Esophagus squamous epithelium (tissue), 5 donors: ENCODE data around the gene GPR142. TPM values are rescaled to one million over a fixed set of nuclear protein-coding genes. Genes with fewer than 3 reads are reported as not detected.

Source experiments
- DNase-seq: peaks from one replicate; lab custom pipeline; 2025; lab: John Stamatoyannopoulos, UW
- H3K27ac ChIP-seq, 4 donors: fragments of 200-600 bp; sonication (generic); one replicate each; pipeline ENCODE4 v1.5.1; 2016 to 2019; ENCODE audit warnings: mild to moderate bottlenecking in 1 of 4
- H3K27me3 ChIP-seq, 4 donors: fragments of 200-600 bp; sonication (generic); 1 replicate in 3 of 4; 2 replicates in 1 of 4; pipeline versions ENCODE4 v1.5.1 to v1.6.0; 2017 to 2021; ENCODE audit warnings: antibody characterized with exemption in 1 of 4
- H3K36me3 ChIP-seq, 3 donors: fragments of 200-600 bp; sonication (generic); one replicate each; pipeline ENCODE4 v1.5.1; 2016 to 2019
- H3K4me1 ChIP-seq, 3 donors: fragments of 200-600 bp; sonication (generic); one replicate each; pipeline ENCODE4 v1.5.1; 2017 to 2019
- H3K4me3 ChIP-seq, 4 donors: fragments of 200-600 bp; sonication (generic); 1 replicate in 3 of 4; 2 replicates in 1 of 4; pipeline ENCODE4 v1.5.1; 2016 to 2019; ENCODE audit warnings: mild to moderate bottlenecking in 2 of 4, moderate library complexity in 1 of 4
- H3K9me3 ChIP-seq, 3 donors: fragments of 200-600 bp; sonication (generic); one replicate each; pipeline ENCODE4 v1.5.1; 2016 to 2019
- CTCF ChIP-seq, 6 experiments: fragments of 450-650 bp in 4 of 6; fragments of 200-600 bp in 2 of 6; sonication (generic) in 2 of 6; IDR thresholded peaks; one replicate each; pipeline ENCODE4 v1.5.1; 2016 to 2019; ENCODE audit warnings: antibody characterized with exemption in 6 of 6, mild to moderate bottlenecking in 4 of 6, moderate library complexity in 4 of 6
- POLR2A ChIP-seq, 4 donors: fragments of 450-650 bp; IDR thresholded peaks; one replicate each; pipeline ENCODE4 v1.6.1; 2017; ENCODE audit warnings: antibody characterized with exemption in 4 of 4, mild to moderate bottlenecking in 4 of 4, moderate library complexity in 3 of 4
- WGBS, 2 donors: methylation state at CpG; one replicate each; pipeline ENCODE4 v1.1.5; 2018; 5-methylcytosine and 5-hydroxymethylcytosine counted together
- intact Hi-C: fragments of 100-400 bp; cut with DNase I; formaldehyde crosslinking; loops from one replicate; pipeline ENCODE4 v1.15.0; 2022
- total RNA-seq, 4 donors: library from RNA; depleted of rRNA; stranded (reverse); fragments of >200 nt; gene quantifications; one replicate each; pipeline ENCODE4 v1.1.0, GENCODE V29; 2016
- donor health status: DM: yes; HTN: yes; CAD: no.

Gene GPR142
- total RNA-seq, 4 donors from 2014 or later = 0.38 TPM; not detected in 3

- H3K36me3 ChIP-seq = no peaks in the 10 kb centered on the region
- H3K27me3 ChIP-seq = peaks cover 0 to 75% (median 0%) of the 10 kb centered on the region in 4 donors
- DNase-seq = no peak
- no peaks in the 10 kb centered on the region for H3K9me3 ChIP-seq
- 23% methylated on average over 10 to 11 of the region's 11 CpGs for WGBS, 2 donors
- no peak for TF ChIP-seq POLR2A (IDR thresholded peaks at IDR 0.05)
- TF ChIP-seq CTCF (IDR thresholded peaks at IDR 0.05) = no peak
- intact Hi-C loops = no loop called here
- H3K4me3 ChIP-seq = no peak overlapping the region
- no peak overlapping the region for H3K27ac ChIP-seq
- peaks cover 0 to 9% (median 3%) of the 10 kb centered on the region in 3 donors for H3K4me1 ChIP-seq
Measured at GRCh38 chr17:74332763-74333283, 34.5 kb upstream of the GPR142 start.

GRCh38 chr17:74334393-74335039, 32.8 kb upstream of the GPR142 start:
- no peak for TF ChIP-seq CTCF (IDR thresholded peaks at IDR 0.05)
- no peak for TF ChIP-seq POLR2A (IDR thresholded peaks at IDR 0.05)
- H3K4me1 ChIP-seq = peaks cover 0 to 9% (median 3%) of the 10 kb centered on the region in 3 donors
- peaks cover 0 to 75% (median 0%) of the 10 kb centered on the region in 4 donors for H3K27me3 ChIP-seq
- H3K27ac ChIP-seq = no peak overlapping the region
- no peak for DNase-seq
- H3K9me3 ChIP-seq = no peaks in the 10 kb centered on the region
- H3K36me3 ChIP-seq = no peaks in the 10 kb centered on the region
- 71% methylated on average over 1 of the region's 2 CpGs; no CpG with 5 or more reads in 1 of the 2 donors for WGBS, 2 donors
- H3K4me3 ChIP-seq = no peak overlapping the region
- intact Hi-C loops = no loop called here

GRCh38 chr17:74335529-74336062, 31.7 kb upstream of the GPR142 start:
- no peak overlapping the region for H3K27ac ChIP-seq
- WGBS, 2 donors = 50 to 72% methylated on average over 2 to 5 of the region's 5 CpGs
- no peak overlapping the region for H3K4me3 ChIP-seq
- H3K27me3 ChIP-seq = peaks cover 0 to 74% (median 0%) of the 10 kb centered on the region in 4 donors
- no peaks in the 10 kb centered on the region for H3K36me3 ChIP-seq
- TF ChIP-seq CTCF (IDR thresholded peaks at IDR 0.05) (no peak), POLR2A (IDR thresholded peaks at IDR 0.05) (no peak)
- H3K4me1 ChIP-seq = peaks cover 0 to 9% (median 3%) of the 10 kb centered on the region in 3 donors
- H3K9me3 ChIP-seq = no peaks in the 10 kb centered on the region
- DNase-seq = no peak
- intact Hi-C loops = no loop called here

DNA sequence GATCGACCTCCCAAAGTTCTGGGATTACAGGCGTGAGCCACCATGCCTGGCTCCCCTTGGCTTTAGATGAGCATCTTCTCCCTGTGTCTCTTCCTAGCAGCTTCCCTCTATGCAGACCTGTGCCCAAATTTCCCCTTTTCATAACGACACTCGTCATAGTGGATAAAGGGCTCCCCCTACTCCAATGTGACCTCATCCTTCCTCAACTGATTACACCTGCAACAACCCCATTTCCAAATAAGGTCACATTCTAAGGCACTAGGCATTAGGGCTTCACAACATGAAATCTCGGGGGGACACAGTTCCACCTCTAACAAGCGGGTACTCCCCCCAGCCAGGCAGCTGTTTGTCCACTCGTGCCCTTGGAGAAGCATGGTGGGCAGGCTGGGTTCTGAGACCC, 31.0 kb upstream of the GPR142 start:
- H3K36me3 ChIP-seq = no peaks in the 10 kb centered on the region
- peaks cover 0 to 9% (median 3%) of the 10 kb centered on the region in 3 donors for H3K4me1 ChIP-seq
- no peaks in the 10 kb centered on the region for H3K9me3 ChIP-seq
- no peak overlapping the region for H3K4me3 ChIP-seq
- H3K27ac ChIP-seq = no peak overlapping the region
- intact Hi-C loops = no loop called here
- DNase-seq = no peak
- TF ChIP-seq POLR2A (IDR thresholded peaks at IDR 0.05) = no peak
- TF ChIP-seq CTCF (IDR thresholded peaks at IDR 0.05) = no peak
- WGBS, 2 donors = 74% methylated on average over 3 to 7 of the region's 7 CpGs
- peaks cover 0 to 73% (median 0%) of the 10 kb centered on the region in 4 donors for H3K27me3 ChIP-seq

- no peak for DNase-seq
- Histone ChIP-seq H3K36me3 (no peaks in the 10 kb centered on the region), H3K27me3 (peaks cover 0 to 75% (median 0%) of the 10 kb centered on the region in 4 donors), H3K27ac (no peak overlapping the region), H3K4me3 (no peak overlapping the region), H3K9me3 (no peaks in the 10 kb centered on the region), H3K4me1 (peaks cover 0 to 2% (median 0%) of the 10 kb centered on the region in 3 donors)
- 65 to 90% methylated on average over 2 to 8 of the region's 12 CpGs for WGBS, 2 donors
- intact Hi-C loops = no loop called here
- TF ChIP-seq POLR2A (IDR thresholded peaks at IDR 0.05) = no peak
- TF ChIP-seq CTCF (IDR thresholded peaks at IDR 0.05) = no peak
Measured at GRCh38 chr17:74337834-74338500, 29.3 kb upstream of the GPR142 start.
